ENCODE results near the gene HUWE1.

HUWE1 gene

GRCh38 chrX:53547668-53548067, 138.9 kb downstream of the HUWE1 start:
- TF ChIP-seq POLR2AphosphoS5 (IDR thresholded peaks at IDR 0.05; ENCODE audit: low read depth, low read length) (no peak), TAF1 (IDR thresholded peaks at IDR 0.05; ENCODE audit: borderline replicate concordance, insufficient read depth, low read length) (no peak), FOXP2 (optimal IDR thresholded peaks at IDR 0.05; ENCODE audit: borderline replicate concordance, extremely low read depth, extremely low read length, insufficient read depth) (no peak), SIN3A (IDR thresholded peaks at IDR 0.05; ENCODE audit: borderline replicate concordance, insufficient read depth, low read length) (no peak), REST (IDR thresholded peaks at IDR 0.05; ENCODE audit: insufficient read depth in 1 of 2, low read depth in 2 of 2, low read length in 2 of 2) (no peak)

DNA sequence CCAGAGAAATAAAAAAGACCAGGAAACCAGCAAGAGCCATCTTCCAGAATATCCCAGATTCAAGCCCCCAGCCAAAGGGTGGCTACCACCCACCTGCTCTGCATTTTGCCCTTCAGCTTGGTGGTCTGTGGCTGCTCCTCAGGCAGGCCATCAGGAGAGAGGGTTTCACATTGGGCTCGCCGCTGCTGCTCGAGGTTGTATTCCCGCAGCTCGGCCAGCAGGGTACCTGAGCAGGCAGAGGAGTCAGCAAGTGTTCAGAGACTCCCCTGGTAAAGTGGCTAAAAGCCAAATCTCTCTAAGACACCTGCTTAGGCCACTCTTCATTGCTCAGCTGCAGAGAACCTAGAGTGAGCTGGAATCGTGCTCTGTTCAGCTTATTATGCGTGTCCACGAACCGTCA, 141.6 kb downstream of the HUWE1 start:
- TF ChIP-seq POLR2AphosphoS5 (IDR thresholded peaks at IDR 0.05; ENCODE audit: low read depth, low read length): no peak
- TF ChIP-seq FOXP2 (optimal IDR thresholded peaks at IDR 0.05; ENCODE audit: borderline replicate concordance, extremely low read depth, extremely low read length, insufficient read depth): no peak
- no peak for TF ChIP-seq SIN3A (IDR thresholded peaks at IDR 0.05; ENCODE audit: borderline replicate concordance, insufficient read depth, low read length)
- TF ChIP-seq REST (IDR thresholded peaks at IDR 0.05; ENCODE audit: insufficient read depth in 1 of 2, low read depth in 2 of 2, low read length in 2 of 2): no peak
- TF ChIP-seq TAF1 (IDR thresholded peaks at IDR 0.05; ENCODE audit: borderline replicate concordance, insufficient read depth, low read length): no peak

DNA sequence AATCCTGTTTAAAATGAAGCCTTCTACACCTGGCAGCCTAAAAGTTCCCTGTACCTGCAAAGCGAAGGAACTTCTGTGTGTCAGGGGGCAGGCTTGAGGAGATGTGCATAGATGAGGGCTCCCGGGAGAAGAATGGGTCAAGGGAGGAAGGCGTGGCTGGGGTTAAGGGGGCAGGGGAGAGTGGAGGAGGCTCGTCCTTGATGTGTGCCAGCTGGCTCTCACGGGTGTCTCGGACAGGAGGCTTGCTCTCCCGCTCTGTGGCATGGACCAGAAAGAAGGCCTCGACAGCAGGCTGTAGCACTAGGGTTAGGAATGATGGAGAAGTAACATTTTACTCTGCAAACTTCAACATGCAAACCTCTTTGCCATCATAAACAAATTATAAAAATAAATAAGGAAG, 147.7 kb downstream of the HUWE1 start:
- TF ChIP-seq TAF1 (IDR thresholded peaks at IDR 0.05; ENCODE audit: borderline replicate concordance, insufficient read depth, low read length): no peak
- no peak for TF ChIP-seq POLR2AphosphoS5 (IDR thresholded peaks at IDR 0.05; ENCODE audit: low read depth, low read length)
- TF ChIP-seq FOXP2 (optimal IDR thresholded peaks at IDR 0.05; ENCODE audit: borderline replicate concordance, extremely low read depth, extremely low read length, insufficient read depth): no peak
- TF ChIP-seq SIN3A (IDR thresholded peaks at IDR 0.05; ENCODE audit: borderline replicate concordance, insufficient read depth, low read length): no peak
- no peak for TF ChIP-seq REST (IDR thresholded peaks at IDR 0.05; ENCODE audit: insufficient read depth in 1 of 2, low read depth in 2 of 2, low read length in 2 of 2)

DNA sequence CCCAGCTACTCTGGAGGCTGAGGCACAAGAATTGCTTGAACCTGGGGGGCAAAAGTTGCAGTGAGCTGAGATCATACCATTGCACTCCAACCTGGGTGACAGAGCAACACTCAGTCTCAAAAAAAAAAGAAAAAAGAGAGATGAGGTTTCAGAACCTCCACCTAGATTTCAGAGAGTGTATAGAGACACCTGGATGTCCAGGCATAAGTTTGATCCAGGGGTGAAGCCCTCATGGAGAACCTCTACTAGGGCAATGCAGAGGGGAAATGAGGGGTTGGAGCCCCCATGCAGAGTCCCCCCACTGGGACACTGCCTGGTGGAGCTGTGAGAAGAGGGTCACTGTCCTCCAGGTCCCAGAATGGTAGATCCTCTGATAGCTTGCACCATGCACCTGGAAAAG, 159.5 kb downstream of the HUWE1 start:
- TF ChIP-seq FOXP2 (optimal IDR thresholded peaks at IDR 0.05; ENCODE audit: borderline replicate concordance, extremely low read depth, extremely low read length, insufficient read depth) (no peak), SIN3A (IDR thresholded peaks at IDR 0.05; ENCODE audit: borderline replicate concordance, insufficient read depth, low read length) (no peak), TAF1 (IDR thresholded peaks at IDR 0.05; ENCODE audit: borderline replicate concordance, insufficient read depth, low read length) (no peak), REST (IDR thresholded peaks at IDR 0.05; ENCODE audit: insufficient read depth in 1 of 2, low read depth in 2 of 2, low read length in 2 of 2) (no peak), POLR2AphosphoS5 (IDR thresholded peaks at IDR 0.05; ENCODE audit: low read depth, low read length) (no peak)

- TF ChIP-seq TAF1 (IDR thresholded peaks at IDR 0.05; ENCODE audit: borderline replicate concordance, insufficient read depth, low read length) (no peak), FOXP2 (optimal IDR thresholded peaks at IDR 0.05; ENCODE audit: borderline replicate concordance, extremely low read depth, extremely low read length, insufficient read depth) (no peak), SIN3A (IDR thresholded peaks at IDR 0.05; ENCODE audit: borderline replicate concordance, insufficient read depth, low read length) (no peak), REST (IDR thresholded peaks at IDR 0.05; ENCODE audit: insufficient read depth in 1 of 2, low read depth in 2 of 2, low read length in 2 of 2) (no peak), POLR2AphosphoS5 (IDR thresholded peaks at IDR 0.05; ENCODE audit: low read depth, low read length) (no peak)
Observed at GRCh38 chrX:53511322-53511721, 175.2 kb downstream of the HUWE1 start.
